ENCODE data around the gene GJA5.
"Not testable (repeated sequence)": the region's sequence is repeated elsewhere in the genome, so short reads cannot be mapped to it uniquely, and the experiment has no call there.

The GJA5 gene

GRCh38 chr1:147758379-147759100 lies 1.9 kb downstream of the GJA5 start:
- DNase-seq, result no peak

DNA sequence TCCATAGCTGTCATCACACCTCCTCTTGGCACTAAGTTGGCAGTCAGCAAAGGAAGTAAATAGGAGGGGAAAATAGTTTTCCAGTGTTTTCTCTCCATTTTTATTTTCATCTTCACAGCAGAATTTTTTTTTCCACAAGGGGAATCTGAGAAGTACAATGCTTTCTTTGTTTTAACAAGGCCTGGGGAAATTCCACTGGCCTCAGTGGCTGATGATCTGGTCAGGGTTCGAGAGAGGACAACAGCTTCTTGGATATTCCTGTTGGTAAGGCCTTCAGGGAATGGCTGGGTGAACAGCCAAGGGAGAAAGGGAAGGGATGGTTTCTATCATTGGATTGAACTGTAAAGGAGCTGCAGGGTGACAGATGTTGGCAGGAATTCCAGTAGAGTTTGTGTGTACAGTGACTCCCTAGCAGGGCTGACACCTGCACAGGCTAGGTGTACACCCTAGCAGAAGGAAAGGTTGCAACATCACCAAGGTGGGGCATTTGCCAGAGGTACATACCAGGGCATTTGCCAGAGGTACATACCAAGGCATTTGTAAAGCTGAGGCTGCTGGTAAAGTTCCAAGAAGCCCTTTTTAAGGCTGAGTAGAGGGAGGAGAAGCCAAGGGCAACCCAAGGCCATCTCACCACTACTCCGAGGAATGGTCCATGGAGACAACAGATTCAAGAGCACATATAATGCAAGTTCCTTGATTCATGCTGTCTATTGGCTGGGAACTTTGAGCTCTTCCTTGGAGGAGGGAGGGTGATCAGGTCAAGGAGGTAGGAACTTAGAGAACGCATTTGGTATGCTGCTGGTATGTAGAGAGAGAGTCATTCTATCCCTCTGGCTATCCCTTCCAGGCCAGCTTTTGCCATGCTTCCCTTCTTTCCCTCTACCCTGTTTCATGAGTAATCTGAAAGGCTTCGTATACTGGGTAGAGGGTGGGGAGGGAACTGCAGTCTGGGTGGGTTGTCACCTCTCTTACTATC lies 3.1 kb downstream of the GJA5 start:
- peak; percentile 76 for DNase-seq

- no peak for DNase-seq
Observed at GRCh38 chr1:147756341-147756740, 4.1 kb downstream of the GJA5 start.

DNA sequence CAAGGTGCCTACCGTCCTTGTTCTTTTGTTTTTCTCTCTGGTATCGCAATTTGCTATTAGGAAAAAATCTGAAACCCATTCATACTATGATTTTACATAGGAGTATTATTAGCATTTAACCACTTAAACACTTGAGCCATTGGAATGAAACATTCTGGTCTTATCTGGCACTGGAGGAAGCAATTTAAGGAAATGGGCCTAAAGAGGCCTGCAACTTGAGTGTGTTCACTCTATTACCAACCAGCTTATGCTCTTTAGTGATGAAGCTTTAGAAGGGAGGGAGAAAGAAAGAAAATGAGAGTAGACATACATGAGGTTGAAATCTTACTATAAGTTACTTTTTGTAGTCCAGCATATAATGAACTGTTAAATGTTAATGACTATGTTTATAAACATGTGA lies 5.7 kb downstream of the GJA5 start:
- DNase-seq, result no peak

DNA sequence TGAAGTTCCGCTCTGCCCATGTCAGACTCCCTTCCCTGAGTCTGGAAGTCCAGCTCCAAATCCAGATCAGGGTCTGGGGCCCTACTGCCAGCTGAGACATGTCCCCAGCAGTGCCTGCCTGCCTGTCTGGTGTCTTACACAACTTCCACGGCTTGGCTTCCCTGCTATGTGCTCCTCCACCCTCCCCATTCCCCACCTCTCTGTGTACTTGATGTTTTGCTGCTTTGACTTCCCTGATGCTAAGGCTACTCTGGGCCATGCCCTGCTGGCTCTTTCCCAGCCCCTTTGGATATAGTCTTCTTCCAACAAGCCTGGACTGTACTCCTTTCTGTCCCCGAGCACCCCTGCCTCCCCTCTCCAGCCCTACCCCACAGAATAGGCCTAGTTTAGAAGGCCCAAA lies 7.3 kb downstream of the GJA5 start:
- no peak for DNase-seq

- DNase-seq, result no peak
Observed at GRCh38 chr1:147752511-147752910, 7.9 kb downstream of the GJA5 start.

GRCh38 chr1:147751346-147751745 lies 9.1 kb downstream of the GJA5 start:
- no peak for DNase-seq

DNA sequence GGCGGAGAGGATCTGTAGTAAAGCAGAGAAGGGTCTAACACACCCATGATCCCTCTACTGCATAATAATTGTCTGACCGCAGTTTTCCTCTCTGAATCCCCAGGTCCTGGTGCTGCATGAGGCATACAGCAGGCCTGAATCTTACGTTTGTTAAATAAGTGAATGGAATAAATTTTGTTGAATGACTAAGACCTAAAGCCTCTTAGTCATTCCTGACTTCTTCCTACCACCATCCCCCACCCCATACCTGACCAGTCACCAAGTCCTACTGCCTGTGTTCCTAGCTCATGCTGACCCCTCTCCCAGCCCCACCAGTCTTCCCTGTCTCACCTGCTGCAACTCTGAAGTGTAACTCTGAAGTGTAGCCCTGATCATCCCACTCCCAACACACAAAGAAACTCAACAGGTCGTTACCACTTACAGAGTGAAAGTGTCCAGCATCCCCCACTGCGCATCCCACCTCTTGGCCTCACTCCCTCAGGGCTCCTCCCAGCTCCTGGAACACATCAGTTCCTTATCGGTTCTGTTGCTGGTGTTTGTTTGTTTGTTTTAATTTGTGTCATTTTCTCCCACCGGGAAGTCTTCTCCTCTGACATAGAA lies 9.7 kb downstream of the GJA5 start:
- DNase-seq, result no peak

GRCh38 chr1:147749792-147750191 lies 10.6 kb downstream of the GJA5 start:
- DNase-seq, result no peak

DNA sequence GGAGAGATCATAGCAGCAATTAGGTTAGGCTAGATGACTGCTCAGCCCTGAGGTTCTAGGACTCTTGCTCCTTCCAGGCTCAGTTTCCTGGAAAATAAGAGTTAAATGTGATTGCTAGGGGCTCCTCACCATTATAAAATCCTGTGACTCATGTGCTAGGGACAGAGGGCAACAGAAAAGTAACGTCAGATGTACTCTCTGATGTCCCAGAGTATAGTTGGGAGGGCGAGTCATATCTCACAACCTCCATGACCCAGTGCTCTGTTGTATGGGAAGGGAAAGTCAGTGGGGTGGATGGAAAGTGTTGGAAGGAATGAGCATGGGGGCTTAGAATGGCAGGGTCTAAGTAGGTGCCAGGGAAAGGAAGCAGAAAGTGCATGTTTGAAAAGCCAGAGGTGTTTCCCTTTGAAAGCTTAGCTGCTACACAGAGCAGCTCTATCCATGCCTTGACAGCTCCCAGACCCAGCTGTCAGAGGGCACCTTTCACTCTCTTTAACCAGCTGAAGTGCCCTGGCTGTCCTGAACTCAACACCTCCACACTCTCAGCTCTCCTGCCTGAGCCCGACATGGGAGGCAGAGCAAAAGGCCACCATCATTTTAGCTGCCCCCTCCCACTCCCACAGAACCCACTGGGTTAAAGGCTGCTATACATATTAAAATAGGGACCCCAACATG lies 11.6 kb downstream of the GJA5 start:
- DNase-seq, result no peak

- no peak for DNase-seq
Observed at GRCh38 chr1:147747966-147748365, 12.4 kb downstream of the GJA5 start.

DNA sequence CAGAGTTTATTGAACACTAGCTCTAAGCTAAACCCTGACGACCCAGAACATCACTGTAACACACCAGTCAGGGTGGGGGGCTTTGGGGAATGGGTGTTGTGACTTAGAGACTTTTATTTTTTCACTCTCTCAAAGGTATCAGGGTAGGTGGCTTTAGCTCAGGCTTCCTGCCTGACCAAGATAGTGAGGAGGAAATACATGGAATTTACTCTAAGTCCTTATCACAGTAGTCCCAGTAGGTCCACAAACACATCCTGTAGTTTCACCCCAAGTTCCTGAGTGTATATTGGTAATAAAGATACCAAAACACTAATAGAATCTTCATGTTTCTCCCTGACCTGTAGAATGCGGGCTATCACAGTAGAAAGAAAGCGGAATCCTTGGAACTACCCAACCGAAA lies 15.1 kb downstream of the GJA5 start:
- DNase-seq, result no peak

DNA sequence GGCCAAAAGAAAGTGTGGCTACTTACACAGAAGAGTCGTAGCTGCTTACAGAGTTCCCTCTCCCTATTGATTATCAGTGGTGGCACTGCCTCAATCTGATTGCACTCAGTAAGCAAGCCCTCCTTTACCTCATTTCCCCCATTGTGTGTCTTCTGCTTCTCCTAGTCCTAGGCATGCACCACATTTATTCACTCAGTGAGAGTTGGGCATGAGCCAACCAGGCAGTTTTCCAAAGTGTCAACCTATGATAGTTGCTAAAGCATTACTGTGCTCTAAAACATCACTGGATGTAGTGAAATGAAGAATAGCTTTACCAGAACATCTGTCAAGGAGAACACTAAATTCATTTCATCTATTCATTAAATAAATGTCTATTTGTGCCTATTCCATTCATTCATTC lies 19.3 kb downstream of the GJA5 start:
- no peak for DNase-seq

- DNase-seq, result no peak
Observed at GRCh38 chr1:147740391-147740790, 20.0 kb downstream of the GJA5 start.

GRCh38 chr1:147738739-147739476 lies 21.5 kb downstream of the GJA5 start:
- no peak for DNase-seq

DNA sequence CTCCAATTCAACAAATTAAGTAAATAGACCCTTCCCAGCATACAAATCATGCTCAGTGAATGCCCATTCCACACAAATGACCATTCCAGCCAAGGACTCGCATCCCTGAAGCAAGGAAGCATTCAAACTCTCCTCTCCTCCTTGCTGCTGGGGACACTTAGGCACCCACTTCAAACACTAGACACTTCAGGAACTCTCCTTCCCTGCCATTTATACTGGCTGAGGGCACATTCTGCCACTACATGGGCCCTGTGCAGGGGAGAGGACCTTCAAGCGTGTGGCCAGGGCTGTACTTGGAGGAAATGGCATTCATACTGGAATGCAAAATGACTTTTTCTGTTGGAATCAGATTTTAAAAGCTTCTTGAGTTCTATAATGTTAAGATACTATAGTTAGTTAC lies 22.3 kb downstream of the GJA5 start:
- DNase-seq, result no peak

DNA sequence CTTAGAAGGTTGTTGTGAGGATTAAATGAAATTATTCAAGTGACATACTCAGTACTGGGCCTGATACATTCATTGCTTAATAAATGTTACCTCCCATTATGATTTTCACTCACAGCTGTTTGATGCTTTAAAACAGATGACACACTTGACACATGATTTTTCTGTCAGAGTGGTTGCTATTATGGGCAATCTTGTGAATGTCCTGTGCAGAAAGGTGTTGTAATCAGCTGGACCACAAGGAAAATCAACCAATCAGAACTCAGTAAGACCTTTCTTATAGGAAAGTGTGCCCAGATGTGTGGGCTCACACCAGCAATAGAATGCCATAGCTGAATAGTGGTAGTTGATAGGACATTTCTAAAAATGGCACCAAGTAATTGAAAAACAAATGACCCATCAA lies 23.5 kb downstream of the GJA5 start:
- no peak for DNase-seq

- DNase-seq, result no peak
Observed at GRCh38 chr1:147735423-147735822, 25.0 kb downstream of the GJA5 start.

DNA sequence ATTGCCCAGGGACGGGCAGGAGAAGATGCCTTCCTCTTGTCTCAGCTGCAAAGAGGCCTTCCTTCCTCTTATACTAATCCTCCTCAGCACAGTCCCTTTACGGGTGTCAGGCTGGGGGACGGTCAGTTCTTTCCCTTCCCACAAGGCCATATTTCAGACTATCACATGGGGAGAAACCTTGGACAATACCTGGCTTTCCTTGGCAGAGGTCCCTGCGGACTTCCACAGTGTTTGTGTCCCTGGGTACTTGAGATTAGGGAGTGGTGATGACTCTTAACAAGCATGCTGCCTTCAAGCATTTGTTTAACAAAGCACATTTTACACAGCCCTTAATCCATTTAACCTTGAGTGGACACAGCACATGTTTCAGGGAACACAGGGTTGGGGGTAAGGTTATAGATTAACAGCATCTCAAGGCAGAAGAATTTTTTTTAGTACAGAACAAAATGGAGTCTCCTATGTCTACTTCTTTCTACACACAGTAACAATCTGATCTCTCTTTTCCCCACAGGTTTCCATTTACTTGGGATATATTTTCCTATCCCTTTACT lies 26.0 kb downstream of the GJA5 start:
- not testable (repeated sequence) for DNase-seq

- DNase-seq, result no peak
Observed at GRCh38 chr1:147729315-147729714, 31.1 kb downstream of the GJA5 start.

- DNase-seq, result no peak
Observed at GRCh38 chr1:147726168-147726567, 34.2 kb downstream of the GJA5 start.

DNA sequence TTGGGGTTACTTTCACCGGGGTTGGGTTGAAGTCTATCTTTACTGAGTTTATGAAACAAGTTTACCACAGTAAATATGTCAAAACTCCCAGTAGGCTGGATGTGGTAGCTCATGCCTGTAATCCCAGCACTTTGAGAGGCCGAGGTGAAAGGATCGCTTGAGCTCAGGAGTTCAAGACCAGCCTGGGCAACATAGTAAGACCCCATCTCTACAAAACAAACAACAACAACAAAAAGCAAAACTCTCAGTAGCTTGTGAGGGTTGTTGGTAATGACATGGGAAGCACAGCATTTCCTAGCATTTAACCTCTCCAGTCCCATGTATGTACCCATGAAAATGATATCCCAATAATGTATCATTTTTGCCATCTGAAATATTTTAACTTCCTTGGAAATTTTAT lies 34.7 kb downstream of the GJA5 start:
- no peak for DNase-seq
